Right kidney (tissue), 1 donor: Measurements from ENCODE around the gene SINHCAF.
A peak's percentile ranks its signal among the peaks of the same experiment; 100 is the strongest.

ENCODE experiments used
- DNase-seq: peaks from one replicate; pipeline ENCODE4 v3.0.0-alpha.2; 2016

The SINHCAF gene

DNA sequence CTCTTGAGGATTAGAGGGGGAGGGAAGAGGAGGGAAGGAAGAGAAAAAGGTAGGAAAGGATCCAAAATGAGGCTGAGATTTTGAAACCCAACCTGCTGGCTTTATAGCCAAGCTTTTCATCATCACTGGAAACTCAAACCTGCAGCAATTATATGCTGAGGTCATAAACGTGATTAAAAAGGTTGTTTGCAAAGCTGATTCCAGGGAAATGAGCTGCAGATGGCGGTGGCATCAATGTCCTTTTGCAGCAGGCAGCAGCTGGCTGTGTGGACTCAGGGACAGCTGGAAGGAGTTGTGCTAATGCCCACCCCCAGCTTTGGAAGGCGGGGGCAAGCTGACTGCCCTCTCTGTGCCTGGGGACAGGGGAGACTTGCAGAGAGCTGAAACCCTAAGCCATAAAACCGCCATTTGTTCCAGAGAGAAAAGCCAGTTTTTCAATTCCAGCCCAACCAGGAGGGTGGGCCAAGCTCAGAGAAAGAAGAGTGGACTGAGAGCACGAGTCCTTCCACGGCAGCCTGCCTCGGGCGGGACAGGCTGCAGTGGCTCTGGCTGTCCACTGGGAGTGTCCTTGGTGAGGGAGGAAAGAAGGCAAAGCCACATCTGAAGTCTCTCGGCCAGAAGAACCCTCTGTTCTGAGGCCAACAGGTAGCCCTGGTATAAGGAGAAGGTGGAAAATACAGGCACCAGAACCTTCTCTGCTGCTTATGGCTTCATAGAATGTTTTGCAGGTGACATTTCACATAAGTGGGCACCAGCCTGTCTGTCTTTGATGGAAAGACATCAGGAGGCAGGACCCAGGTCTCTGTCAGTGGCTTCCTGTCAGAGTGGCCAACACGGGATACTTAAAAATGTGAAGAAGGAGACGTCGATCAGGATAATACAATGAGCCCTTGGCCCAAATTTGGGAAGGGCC, 90.7 kb downstream of the SINHCAF start:
- DNase-seq: peak; percentile 67

DNA sequence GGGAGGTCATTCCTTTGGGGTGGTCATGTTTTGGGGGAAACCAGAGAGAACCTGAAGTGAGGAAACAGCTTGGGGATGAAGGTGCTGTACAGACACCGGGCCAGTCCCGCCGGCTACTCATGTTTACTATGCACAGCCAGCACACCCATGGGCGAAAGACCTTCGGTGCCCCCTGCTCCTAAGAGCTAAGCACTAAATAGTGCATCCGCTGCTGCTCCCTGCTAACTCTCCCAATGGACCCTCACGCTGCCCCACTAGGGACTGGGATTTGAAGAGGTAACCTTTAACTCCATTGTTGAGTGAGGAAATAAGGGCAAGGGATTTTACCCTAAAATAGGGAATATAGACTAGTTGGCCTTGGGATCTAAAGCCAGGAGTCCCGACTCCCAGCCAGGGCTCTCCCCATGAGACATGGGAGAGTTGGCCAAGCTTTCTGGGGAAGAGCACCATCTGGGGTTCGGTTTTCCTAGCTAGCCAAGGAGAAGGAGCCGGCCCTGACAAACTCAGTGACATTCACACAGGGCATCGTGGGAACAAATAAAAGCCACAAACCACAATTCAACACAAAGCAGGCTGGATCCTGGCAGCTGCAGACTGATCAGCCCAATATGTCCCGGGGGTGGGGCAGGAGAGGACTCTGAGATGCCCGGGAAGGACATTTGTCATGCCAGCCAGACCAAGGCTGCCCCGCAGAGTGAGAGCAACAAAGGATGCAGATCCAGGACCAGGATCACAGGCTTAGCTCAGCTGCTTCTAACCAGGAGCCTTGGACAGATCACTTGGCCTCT, 91.7 kb downstream of the SINHCAF start:
- DNase-seq: no peak

DNA sequence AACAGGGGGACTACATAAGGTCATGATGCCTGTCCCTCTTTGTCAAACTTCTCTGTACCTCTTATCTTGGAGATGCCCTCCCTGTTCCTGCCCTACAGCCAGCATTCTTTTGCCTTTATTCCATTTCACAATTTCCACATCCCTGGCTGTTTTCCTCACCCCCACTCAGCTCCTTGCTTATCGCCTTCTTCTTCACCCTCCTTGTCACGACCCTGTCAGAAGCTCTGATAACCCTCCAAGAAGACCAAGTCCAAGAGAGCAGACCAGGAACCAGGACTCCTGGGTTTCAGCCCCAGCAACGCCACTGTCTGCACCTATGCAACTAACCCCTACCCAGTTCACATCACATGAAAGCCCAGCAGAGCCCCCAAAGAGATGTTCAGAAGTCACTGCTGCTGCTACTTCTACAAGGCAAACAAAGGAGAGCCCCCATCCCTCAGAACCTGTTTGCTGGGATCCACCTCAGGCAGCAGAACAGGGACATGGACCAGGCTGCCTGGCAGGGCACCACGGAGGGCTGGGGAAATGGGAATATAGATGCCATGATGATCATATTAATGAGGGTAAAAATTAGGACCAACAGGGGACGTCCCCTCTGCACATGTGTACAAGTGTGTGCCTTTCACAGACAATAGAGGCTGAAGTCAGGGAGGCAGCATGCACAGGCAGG, 92.8 kb downstream of the SINHCAF start:
- DNase-seq: no peak

DNA sequence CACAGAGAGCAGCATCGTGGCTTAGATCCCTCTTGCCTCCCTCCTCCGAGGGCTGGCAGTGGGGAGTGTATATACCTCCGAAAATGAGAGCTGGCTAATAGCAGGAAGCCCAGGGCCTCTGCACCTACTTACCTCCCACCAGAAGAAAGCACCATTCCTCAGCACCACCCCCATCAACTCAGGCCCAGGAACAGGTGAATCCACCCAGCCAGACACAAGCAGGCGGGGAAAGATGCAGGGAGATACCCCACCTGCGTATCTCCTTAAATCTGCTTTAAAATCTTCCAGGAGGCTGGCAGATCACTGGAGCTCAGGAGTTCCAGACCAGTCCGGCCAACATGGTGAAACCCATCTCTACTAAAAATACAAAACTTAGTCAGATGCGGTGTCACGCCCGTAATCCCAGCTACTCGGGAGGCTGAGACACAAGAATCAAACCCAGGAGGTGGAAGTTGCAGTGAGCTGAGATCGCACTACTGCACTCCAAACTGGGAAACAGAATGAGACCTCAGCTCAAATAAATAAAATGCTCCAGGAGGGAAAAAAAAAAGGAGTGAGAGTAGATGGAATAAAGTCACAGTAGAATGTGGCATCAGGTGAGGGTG, 93.5 kb downstream of the SINHCAF start:
- no peak for DNase-seq

DNA sequence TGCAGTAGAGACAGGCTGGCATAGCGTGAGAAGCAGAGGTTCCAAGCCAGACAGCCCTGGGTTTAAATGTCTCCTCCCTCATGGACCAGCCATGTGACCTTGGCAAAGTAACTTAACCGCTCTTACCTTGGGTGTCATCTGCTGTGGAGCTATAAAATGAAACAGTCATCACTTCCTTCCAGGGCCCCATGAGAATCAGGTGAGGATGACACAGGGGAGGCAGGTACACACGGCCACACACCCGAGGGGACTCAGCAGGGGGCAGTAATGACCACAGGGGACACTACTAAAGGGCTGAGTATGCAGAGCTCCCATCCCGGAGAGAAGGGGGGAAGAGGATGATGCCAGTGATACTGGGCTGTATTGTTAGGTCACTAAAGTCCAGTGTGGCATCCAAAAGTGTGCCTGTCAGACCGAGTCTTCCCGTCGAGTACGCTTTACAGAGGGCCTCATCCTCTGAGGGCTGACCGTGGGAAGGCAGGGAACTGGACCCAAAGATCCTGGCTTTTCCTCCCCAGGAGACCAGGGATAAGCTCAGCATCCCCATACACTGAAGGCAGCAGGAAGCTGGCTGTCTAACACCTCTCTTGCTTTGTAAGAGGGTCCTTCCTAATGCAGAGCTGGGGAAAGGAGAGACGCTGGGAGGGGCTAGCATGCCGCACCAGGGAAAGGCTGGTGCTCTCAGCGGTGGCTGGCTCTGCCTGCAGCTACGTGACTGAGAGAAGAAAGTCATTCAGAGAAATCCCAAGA, 94.2 kb downstream of the SINHCAF start:
- no peak for DNase-seq
